Stomach (tissue), 4 donors: ENCODE measurements around the gene GC.

ENCODE experiments used
- EP300 ChIP-seq: sonication (generic); formaldehyde crosslinking; IDR thresholded peaks from one replicate; pipeline ENCODE4 v1.6.1; 2017; ENCODE audit warnings: antibody characterized with exemption
- POLR2A ChIP-seq, 4 donors: fragments of 450-650 bp; IDR thresholded peaks; one replicate each; pipeline ENCODE4 v1.6.1; 2016; ENCODE audit warnings: antibody characterized with exemption in 4 of 4, control low read depth in 2 of 4, mild to moderate bottlenecking in 1 of 4, moderate library complexity in 1 of 4
- POLR2AphosphoS5 ChIP-seq, 3 donors: sonication (generic); formaldehyde crosslinking; IDR thresholded peaks; one replicate each; pipeline ENCODE4 v1.6.1; 2016; ENCODE audit warnings: antibody characterized with exemption in 3 of 3
- TF ChIP-seq, protein P1 (sequence below), 7 experiments: fragments of 450-650 bp in 4 of 7; fragments of 200-600 bp in 3 of 7; sonication (generic) in 3 of 7; IDR thresholded peaks; one replicate each; pipeline ENCODE4 v1.5.1; 2016 to 2019; ENCODE audit warnings: antibody characterized with exemption in 7 of 7, control low read depth in 2 of 7, mild to moderate bottlenecking in 1 of 7

DNA sequence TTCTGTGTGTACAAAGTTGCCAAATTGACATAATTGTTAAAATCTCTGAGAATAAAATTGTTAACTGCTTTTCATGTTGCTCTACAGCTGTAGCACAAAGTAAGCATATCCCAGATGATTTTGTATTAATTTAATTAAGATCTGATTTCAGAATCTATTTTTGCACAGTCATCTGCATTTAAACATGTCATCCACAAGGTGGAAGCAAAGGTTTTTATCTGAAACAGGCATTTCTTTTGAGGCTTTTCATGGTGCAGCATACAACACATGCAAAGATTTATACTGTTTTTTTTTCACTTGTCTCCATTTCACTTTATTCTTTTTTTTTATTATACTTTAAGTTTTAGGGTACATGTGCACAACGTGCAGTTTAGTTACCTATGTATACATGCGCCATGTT, 51.2 kb downstream of the GC start:
- TF ChIP-seq, protein P1, sequence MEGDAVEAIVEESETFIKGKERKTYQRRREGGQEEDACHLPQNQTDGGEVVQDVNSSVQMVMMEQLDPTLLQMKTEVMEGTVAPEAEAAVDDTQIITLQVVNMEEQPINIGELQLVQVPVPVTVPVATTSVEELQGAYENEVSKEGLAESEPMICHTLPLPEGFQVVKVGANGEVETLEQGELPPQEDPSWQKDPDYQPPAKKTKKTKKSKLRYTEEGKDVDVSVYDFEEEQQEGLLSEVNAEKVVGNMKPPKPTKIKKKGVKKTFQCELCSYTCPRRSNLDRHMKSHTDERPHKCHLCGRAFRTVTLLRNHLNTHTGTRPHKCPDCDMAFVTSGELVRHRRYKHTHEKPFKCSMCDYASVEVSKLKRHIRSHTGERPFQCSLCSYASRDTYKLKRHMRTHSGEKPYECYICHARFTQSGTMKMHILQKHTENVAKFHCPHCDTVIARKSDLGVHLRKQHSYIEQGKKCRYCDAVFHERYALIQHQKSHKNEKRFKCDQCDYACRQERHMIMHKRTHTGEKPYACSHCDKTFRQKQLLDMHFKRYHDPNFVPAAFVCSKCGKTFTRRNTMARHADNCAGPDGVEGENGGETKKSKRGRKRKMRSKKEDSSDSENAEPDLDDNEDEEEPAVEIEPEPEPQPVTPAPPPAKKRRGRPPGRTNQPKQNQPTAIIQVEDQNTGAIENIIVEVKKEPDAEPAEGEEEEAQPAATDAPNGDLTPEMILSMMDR (IDR thresholded peaks at IDR 0.05), result peak in 4 of 7 experiments; percentile 11 to 22 (median 14)
- TF ChIP-seq EP300 (no peak), POLR2A (IDR thresholded peaks at IDR 0.05) (no peak), POLR2AphosphoS5 (IDR thresholded peaks at IDR 0.05) (no peak)
